K562 (cell line): ENCODE results near the gene RAG2. TPM values are rescaled to one million over a fixed set of nuclear protein-coding genes. Genes with fewer than 3 reads are reported as not detected.

Source experiments
- CBX2 ChIP-seq: fragments of 200-600 bp; sonication (generic); IDR thresholded peaks from one replicate; pipeline ENCODE4 v1.6.1; 2012; ENCODE audit warnings: mild to moderate bottlenecking, low read length, inconsistent platforms; ENCODE audit not compliant: insufficient read depth, poor library complexity, severe bottlenecking
- DDX20 ChIP-seq: fragments of 450-650 bp; IDR thresholded peaks from 2 replicates; pipeline ENCODE4 v1.6.1; 2016; ENCODE audit warnings: missing genetic modification characterization, low read depth, mild to moderate bottlenecking, missing compliant biosample characterization, moderate library complexity
- DIDO1 ChIP-seq: fragments of 450-650 bp; IDR thresholded peaks from 2 replicates; pipeline ENCODE4 v1.6.1; 2016; ENCODE audit warnings: low read depth, missing biosample characterization, missing genetic modification characterization
- DPF2 ChIP-seq: fragments of 450-650 bp; IDR thresholded peaks from 2 replicates; pipeline ENCODE4 v1.6.1; 2016
- E2F4 ChIP-seq: sonication (generic); formaldehyde crosslinking; IDR thresholded peaks from 2 replicates; pipeline ENCODE4 v1.8.0; 2022; ENCODE audit warnings: mild to moderate bottlenecking, low read depth, missing genetic modification reagents
- HDAC8 ChIP-seq: fragments of 450-650 bp; IDR thresholded peaks from 2 replicates; pipeline ENCODE4 v1.6.1; 2016; ENCODE audit warnings: mild to moderate bottlenecking, missing genetic modification characterization, moderate library complexity, missing compliant biosample characterization
- RNF2 ChIP-seq: sonication (generic); IDR thresholded peaks from 2 replicates; pipeline ENCODE4 v1.6.1; 2016
- ZBTB40 ChIP-seq, 2 experiments: fragments of 450-650 bp in 1 of 2; sonication (generic) in 1 of 2; formaldehyde crosslinking in 1 of 2; IDR thresholded peaks; 2 replicates each; pipeline versions ENCODE4 v1.7.1 to v1.9.0; 2016 to 2022; ENCODE audit warnings: inconsistent platforms in 1 of 2, mild to moderate bottlenecking in 1 of 2, missing genetic modification reagents in 1 of 2
- ZBTB43 ChIP-seq: sonication (generic); formaldehyde crosslinking; IDR thresholded peaks from 2 replicates; pipeline ENCODE4 v1.8.0; 2023; ENCODE audit warnings: mild to moderate bottlenecking, missing genetic modification reagents
- ZC3H8 ChIP-seq: fragments of 450-650 bp; IDR thresholded peaks from 2 replicates; pipeline ENCODE4 v1.6.1; 2017
- ZHX1 ChIP-seq: fragments of 150-350 bp; conservative IDR thresholded peaks from 2 replicates; pipeline ENCODE4 v1.6.1; 2014; ENCODE audit warnings: low read length
- ZNF551 ChIP-seq: fragments of 250-450 bp; sonication (Bioruptor Pico); IDR thresholded peaks from 2 replicates; pipeline ENCODE4 v1.5.0; 2021; ENCODE audit warnings: mild to moderate bottlenecking, moderate library complexity
- polyA plus RNA-seq, 8 experiments: library from polyadenylated mRNA; depleted of rRNA in 4 of 8; stranded (reverse) in 5 of 8; unstranded in 3 of 8; fragments of >200 nt; fragmentation: Nextera tagmentation in 2 of 8; fragmentation: Illumina TruSeq in 1 of 8; extraction: Ambion mirVana in 2 of 8; extraction: Trizol in 1 of 8; gene quantifications; 2 replicates each; pipeline versions ENCODE4 v1.2.1 to v1.2.3, GENCODE V29; 2011 to 2014; ENCODE audit warnings: inconsistent platforms in 1 of 8, missing spikeins in 1 of 8
- total RNA-seq, 7 experiments: library from RNA; depleted of rRNA in 6 of 7; stranded (reverse); fragments of >200 nt in 6 of 7; fragmentation: Illumina TruSeq in 2 of 7; extraction: Trizol in 2 of 7; gene quantifications; 2 replicates each; pipeline versions ENCODE4 v1.2.1 to v1.2.3, GENCODE V29; 2011 to 2021; ENCODE audit warnings: low replicate concordance in 1 of 7

Gene RAG2
- total and polyA plus RNA-seq, 9 of the 15 experiments (the other 6 are each of a cell fraction or from before 2014, with no cell fraction given): 0.06 to 2.7 (median 0.26) TPM; not detected in 3

- TF ChIP-seq ZHX1: no peak
- no peak for TF ChIP-seq E2F4
- no peak for TF ChIP-seq ZBTB43 (CRISPR knock-in tag)
- 0 out of 2 replicates have a peak, but pooled peaks have one; percentile 47 for TF ChIP-seq ZBTB40 (IDR thresholded peaks at IDR 0.05)
- TF ChIP-seq ZBTB40 (CRISPR knock-in tag; IDR thresholded peaks at IDR 0.05): no peak
- no peak for TF ChIP-seq ZNF551 (CRISPR knock-in tag)
- TF ChIP-seq DIDO1 (tag): peak; percentile 64; the same call in 1 of the 2 replicates
- TF ChIP-seq CBX2: no peak
- no peak for TF ChIP-seq ZC3H8
- TF ChIP-seq RNF2: no peak
- 0 out of 2 replicates have a peak, but pooled peaks have one; percentile 22 for TF ChIP-seq DDX20 (tag)
- no peak for TF ChIP-seq HDAC8 (tag)
- 0 out of 2 replicates have a peak, but pooled peaks have one; percentile 15 for TF ChIP-seq DPF2
These were observed 39.2 kb downstream of the RAG2 start (continued) for GRCh38 chr11:36558571-36559413.
